A673 (cell line): ENCODE data around the gene NUP188. TPM values are rescaled to one million over a fixed set of nuclear protein-coding genes. Genes with fewer than 3 reads are reported as not detected.

Experiments
- BruUV-seq: library from RNA; stranded (reverse); fragments of 400-500 nt; replicated peaks from 2 replicates; lab custom pipeline; 2021; lab: Mats Ljungman, UMichigan
- CTCF ChIA-PET: fragments of 300-600 bp; sonication (Branson Sonifier 250); formaldehyde crosslinking; loops from one replicate; lab custom pipeline; 2022; ENCODE audit warnings: antibody characterized with exemption; lab: Charles Lee
- POLR2A ChIA-PET: fragments of 300-600 bp; sonication (Branson Sonifier 250); formaldehyde crosslinking; loops from one replicate; lab custom pipeline; 2022; ENCODE audit warnings: antibody characterized with exemption; ENCODE audit not compliant: low non-redundant PET; lab: Charles Lee
- DNase-seq: peaks from one replicate; pipeline ENCODE4 v3.0.0-alpha.2; 2015; ENCODE audit warnings: low spot score
- H3K27ac ChIP-seq: fragments of 200-600 bp; sonication (generic); 2 replicates; pipeline ENCODE4 v1.5.1; 2016; ENCODE audit warnings: mixed run types, low read depth, mild to moderate bottlenecking, mixed read lengths, antibody characterized with exemption, low read length; ENCODE audit not compliant: poor library complexity, severe bottlenecking
- H3K27me3 ChIP-seq: fragments of 200-600 bp; sonication (generic); replicated peaks from 2 replicates; pipeline ENCODE4 v1.6.1; 2017; ENCODE audit warnings: mixed run types, low read depth, mild to moderate bottlenecking, mixed read lengths, antibody characterized with exemption, low read length; ENCODE audit not compliant: insufficient read depth, poor library complexity
- H3K36me3 ChIP-seq: fragments of 200-600 bp; sonication (generic); 2 replicates; pipeline ENCODE4 v1.6.1; 2016; ENCODE audit warnings: mixed run types, mild to moderate bottlenecking, mixed read lengths, antibody characterized with exemption, low read length; ENCODE audit not compliant: insufficient read depth, poor library complexity, severe bottlenecking
- H3K4me1 ChIP-seq: fragments of 200-600 bp; sonication (generic); 2 replicates; pipeline ENCODE4 v1.6.1; 2017; ENCODE audit warnings: mixed run types, mild to moderate bottlenecking, mixed read lengths, antibody characterized with exemption, low read length; ENCODE audit not compliant: insufficient read depth, poor library complexity, severe bottlenecking
- H3K4me3 ChIP-seq: fragments of 200-600 bp; sonication (generic); 2 replicates; pipeline ENCODE4 v1.5.1; 2016; ENCODE audit warnings: low read depth, mixed run types, mild to moderate bottlenecking, mixed read lengths, low read length; ENCODE audit not compliant: poor library complexity, severe bottlenecking
- H3K9me3 ChIP-seq: fragments of 200-600 bp; sonication (generic); 2 replicates; pipeline ENCODE4 v1.6.1; 2016; ENCODE audit warnings: mixed run types, low read depth, mild to moderate bottlenecking, mixed read lengths, antibody characterized with exemption, low read length; ENCODE audit not compliant: poor library complexity, severe bottlenecking
- CTCF ChIP-seq: fragments of 300-800, 200-600 bp; sonication (generic); conservative IDR thresholded peaks from 2 replicates; pipeline ENCODE4 v1.5.1; 2017; ENCODE audit warnings: low read depth, mild to moderate bottlenecking, antibody characterized with exemption, low read length, moderate library complexity, mixed read lengths
- EZH2 ChIP-seq: fragments of 200-600 bp; sonication (generic); IDR thresholded peaks from 2 replicates; pipeline ENCODE4 v1.6.1; 2017; ENCODE audit warnings: borderline replicate concordance, low read depth, mild to moderate bottlenecking, mixed read lengths, antibody characterized with exemption, low read length; ENCODE audit not compliant: poor library complexity, severe bottlenecking
- intact Hi-C: fragments of 100-400 bp; cut with micrococcal nuclease; formaldehyde crosslinking; loops from one replicate; pipeline ENCODE4 v1.10.0; 2022; ENCODE audit not compliant: unreplicated experiment
- total RNA-seq: library from RNA; stranded (reverse); gene quantifications from 2 replicates; pipeline ENCODE4 v1.2.3, GENCODE V29; 2021

Gene NUP188
- total RNA-seq, 1 experiment from 2014 or later: 170 TPM

GRCh38 chr9:129014124-129014523 lies 66.6 kb downstream of the NUP188 start:
- no TSS peak for BruUV-seq
- intact Hi-C loops: no loop called here
- Histone ChIP-seq H3K4me3 (no peak overlapping the region), H3K9me3 (no peaks in the 10 kb centered on the region), H3K27ac (no peak overlapping the region), H3K4me1 (no peaks in the 10 kb centered on the region), H3K27me3 (no peaks in the 10 kb centered on the region), H3K36me3 (peaks cover 26% of the 10 kb centered on the region)
- no peak for TF ChIP-seq EZH2
- TF ChIP-seq CTCF: no peak
- ChIA-PET POLR2A (no interaction called here), CTCF (no interaction called here)
- DNase-seq: no peak

GRCh38 chr9:129014608-129015007 lies 67.1 kb downstream of the NUP188 start:
- Histone ChIP-seq H3K36me3 (peaks cover 26% of the 10 kb centered on the region), H3K9me3 (no peaks in the 10 kb centered on the region), H3K27ac (no peak overlapping the region), H3K4me3 (no peak overlapping the region), H3K4me1 (no peaks in the 10 kb centered on the region), H3K27me3 (no peaks in the 10 kb centered on the region)
- no peak for DNase-seq
- TF ChIP-seq EZH2 (no peak), CTCF (no peak)
- BruUV-seq: no TSS peak
- intact Hi-C loops: no loop called here
- POLR2A ChIA-PET: no interaction called here
- CTCF ChIA-PET: no interaction called here

GRCh38 chr9:129021091-129021490 lies 73.6 kb downstream of the NUP188 start:
- peaks cover 4% of the 10 kb centered on the region for H3K4me1 ChIP-seq
- CTCF ChIA-PET: no interaction called here
- BruUV-seq: no TSS peak
- no peaks in the 10 kb centered on the region for H3K27me3 ChIP-seq
- no peaks in the 10 kb centered on the region for H3K36me3 ChIP-seq
- TF ChIP-seq EZH2 (no peak), CTCF (no peak)
- POLR2A ChIA-PET: no interaction called here
- no peak overlapping the region for H3K4me3 ChIP-seq
- no peak overlapping the region for H3K27ac ChIP-seq
- DNase-seq: no peak
- H3K9me3 ChIP-seq: no peaks in the 10 kb centered on the region
- intact Hi-C loops: no loop called here
